Activated CD4-positive, CD25-positive, alpha-beta regulatory T cell treated with anti-CD3 and anti-CD28 coated beads, Interleukin-2, amount 50 U/mL, for 72 hours (primary cell): ENCODE measurements around the gene DEFB114.

Experiments used
- DNase-seq: peaks from one replicate; pipeline ENCODE4 v3.0.0; 2021

DEFB114 gene

GRCh38 chr6:49934770-49935169, 29.2 kb downstream of the DEFB114 start:
- DNase-seq, result no peak

- DNase-seq, result no peak
Measured at GRCh38 chr6:49933526-49933925, 30.4 kb downstream of the DEFB114 start.

GRCh38 chr6:49929340-49929739, 34.6 kb downstream of the DEFB114 start:
- DNase-seq, result no peak

- DNase-seq, result no peak
Measured at GRCh38 chr6:49923826-49924225, 40.1 kb downstream of the DEFB114 start.

- no peak for DNase-seq
Measured at GRCh38 chr6:49919935-49920644, 43.9 kb downstream of the DEFB114 start.

GRCh38 chr6:49919261-49919660, 44.7 kb downstream of the DEFB114 start:
- no peak for DNase-seq

- DNase-seq, result no peak
Measured at GRCh38 chr6:49918787-49919186, 45.2 kb downstream of the DEFB114 start.

GRCh38 chr6:49915035-49915434, 48.9 kb downstream of the DEFB114 start:
- DNase-seq, result no peak

- DNase-seq, result no peak
Measured at GRCh38 chr6:49913636-49914375, 50.2 kb downstream of the DEFB114 start.

- no peak for DNase-seq
Measured at GRCh38 chr6:49912196-49912595, 51.8 kb downstream of the DEFB114 start.

- DNase-seq, result no peak
Measured at GRCh38 chr6:49911252-49911651, 52.7 kb downstream of the DEFB114 start.
